Spleen (tissue), 11 donors: ENCODE data around the gene ZNF532. TPM values are rescaled to one million over a fixed set of nuclear protein-coding genes. Genes with fewer than 3 reads are reported as not detected.

Experiments used
- DNase-seq: peaks from one replicate; pipeline ENCODE4 v3.0.0-alpha.2; 2020
- H3K27ac ChIP-seq, 8 donors: fragments of 200-600 bp; sonication (generic) in 7 of 8; 1 replicate in 4 of 8; 2 replicates in 4 of 8; pipeline versions ENCODE4 v1.5.0 to v1.8.0; 2016 to 2021; ENCODE audit warnings: inconsistent platforms in 4 of 8, mild to moderate bottlenecking in 4 of 8, moderate library complexity in 1 of 8
- H3K27me3 ChIP-seq, 7 donors: fragments of 200-600 bp; sonication (generic) in 6 of 7; replicated peaks in 1 of 7; 1 replicate in 4 of 7; 2 replicates in 3 of 7; pipeline versions ENCODE4 v1.5.0 to v1.8.0; 2016 to 2021; ENCODE audit warnings: inconsistent platforms in 3 of 7, mild to moderate bottlenecking in 1 of 7
- H3K36me3 ChIP-seq, 6 donors: fragments of 200-600 bp; sonication (generic) in 5 of 6; 1 replicate in 4 of 6; 2 replicates in 2 of 6; pipeline versions ENCODE4 v1.5.0 to v1.8.0; 2016 to 2021; ENCODE audit warnings: inconsistent platforms in 2 of 6
- H3K4me1 ChIP-seq, 6 donors: fragments of 200-600 bp; sonication (generic) in 5 of 6; 1 replicate in 3 of 6; 2 replicates in 3 of 6; pipeline versions ENCODE4 v1.5.0 to v1.8.0; 2016 to 2021; ENCODE audit warnings: inconsistent platforms in 3 of 6
- H3K4me3 ChIP-seq, 8 donors: fragments of 200-600 bp; sonication (generic) in 7 of 8; 1 replicate in 4 of 8; 2 replicates in 4 of 8; pipeline versions ENCODE4 v1.5.0 to v1.8.0; 2016 to 2021; ENCODE audit warnings: inconsistent platforms in 4 of 8, mild to moderate bottlenecking in 4 of 8, moderate library complexity in 2 of 8
- H3K9me3 ChIP-seq, 8 donors: fragments of 200-600 bp; sonication (generic) in 7 of 8; 1 replicate in 4 of 8; 2 replicates in 4 of 8; pipeline versions ENCODE4 v1.5.0 to v1.8.0; 2016 to 2021; ENCODE audit warnings: inconsistent platforms in 4 of 8
- CTCF ChIP-seq, 11 experiments: fragments of 200-600 bp in 7 of 11; fragments of 450-650 bp in 4 of 11; sonication (generic) in 4 of 11; IDR thresholded peaks in 8 of 11; conservative IDR thresholded peaks in 3 of 11; 1 replicate in 7 of 11; 2 replicates in 4 of 11; pipeline versions ENCODE4 v1.4.0 to v1.8.0; 2016 to 2021; ENCODE audit warnings: antibody characterized with exemption in 11 of 11, inconsistent platforms in 4 of 11, mild to moderate bottlenecking in 1 of 11
- POLR2A ChIP-seq, 3 donors: fragments of 450-650 bp; IDR thresholded peaks; one replicate each; pipeline ENCODE4 v1.5.1; 2017; ENCODE audit warnings: antibody characterized with exemption in 3 of 3, mild to moderate bottlenecking in 1 of 3
- POLR2AphosphoS5 ChIP-seq, 3 donors: sonication (generic); formaldehyde crosslinking; IDR thresholded peaks; one replicate each; pipeline ENCODE4 v1.5.1; 2017; ENCODE audit warnings: antibody characterized with exemption in 3 of 3
- WGBS, 5 donors: extraction: QIAGEN DNeasy Blood & Tissue Kit in 3 of 5; methylation state at CpG; one replicate each; pipeline versions ENCODE4 v1.1.5 to v1.1.7; 2013 to 2018; 5-methylcytosine and 5-hydroxymethylcytosine counted together
- intact Hi-C: fragments of 100-400 bp; cut with DNase I; formaldehyde crosslinking; loops from one replicate; pipeline ENCODE4 v1.15.0; 2023; ENCODE audit warnings: low total_unique reads
- polyA plus RNA-seq, 3 donors: library from polyadenylated mRNA; stranded (reverse); fragments of 200-250 nt; gene quantifications; one replicate each; pipeline ENCODE4 v1.2.1, GENCODE V29; 2013
- total RNA-seq, 7 donors: library from RNA; depleted of rRNA in 3 of 7; stranded (reverse); fragments of >200 nt in 3 of 7; fragmentation: NEBNext Ultra II Directional in 4 of 7; extraction: Animal tissue kit (Norgen Biotek cat#: 25700) in 4 of 7; gene quantifications; one replicate each; pipeline versions ENCODE4 v1.1.0 to v1.2.1, GENCODE V29; 2016 to 2021
- donor health status: healthy with polysubstance abuse.
- donor health status: DM: no; HTN: no; CAD: no; lungs with moderate emphysema.
- donor health status: DM: no; HTN: no; CAD: no.
- donor health status: Bipolar disorder and iron deficiency.
- donor health status: healthy.
- donor health status: DM: no; HTN: no; CAD: no.
- donor health status: DM: yes; HTN: yes; CAD: no.

Gene ZNF532
- total and polyA plus RNA-seq, 10 donors = 5.2 to 64.8 (median 42.4) TPM

- no peaks in the 10 kb centered on the region for H3K27me3 ChIP-seq
- H3K4me3 ChIP-seq = no peak overlapping the region
- TF ChIP-seq POLR2AphosphoS5 (IDR thresholded peaks at IDR 0.05) (no peak), CTCF (IDR thresholded peaks at IDR 0.05 in 8 of 11, conservative IDR thresholded peaks at IDR 0.05 in 3 of 11) (no peak), POLR2A (IDR thresholded peaks at IDR 0.05) (no peak)
- H3K27ac ChIP-seq = peak overlapping the region in 1 of 8 donors; percentile 15
- peaks cover 6 to 34% (median 17%) of the 10 kb centered on the region in 6 donors for H3K4me1 ChIP-seq
- peaks cover 0 to 23% (median 0%) of the 10 kb centered on the region in 6 donors for H3K36me3 ChIP-seq
- WGBS, 5 donors = 78 to 92% (median 84%) methylated on average over 14 of the region's 14 CpGs
- intact Hi-C loops = no loop called here
- no peaks in the 10 kb centered on the region for H3K9me3 ChIP-seq
- DNase-seq = no peak
These were observed 96.5 kb downstream of the ZNF532 start for GRCh38 chr18:58960946-58961722.

GRCh38 chr18:58962336-58962735, 97.7 kb downstream of the ZNF532 start:
- Histone ChIP-seq H3K9me3 (no peaks in the 10 kb centered on the region), H3K4me3 (no peak overlapping the region), H3K36me3 (peaks cover 0 to 20% (median 0%) of the 10 kb centered on the region in 6 donors), H3K27me3 (no peaks in the 10 kb centered on the region), H3K27ac (no peak overlapping the region), H3K4me1 (peaks cover 11 to 46% (median 27%) of the 10 kb centered on the region in 6 donors)
- no peak for TF ChIP-seq POLR2AphosphoS5 (IDR thresholded peaks at IDR 0.05)
- TF ChIP-seq POLR2A (IDR thresholded peaks at IDR 0.05) = no peak
- intact Hi-C loops = no loop called here
- 92 to 95% (median 94%) methylated on average over 8 of the region's 8 CpGs for WGBS, 5 donors
- no peak for DNase-seq

- H3K27me3 ChIP-seq = no peaks in the 10 kb centered on the region
- H3K4me1 ChIP-seq = peaks cover 14 to 62% (median 38%) of the 10 kb centered on the region in 6 donors
- no peaks in the 10 kb centered on the region for H3K9me3 ChIP-seq
- no peak for TF ChIP-seq CTCF (IDR thresholded peaks at IDR 0.05 in 8 of 11, conservative IDR thresholded peaks at IDR 0.05 in 3 of 11)
- no peak for TF ChIP-seq POLR2AphosphoS5 (IDR thresholded peaks at IDR 0.05)
- no peak for TF ChIP-seq POLR2A (IDR thresholded peaks at IDR 0.05)
- no peak for DNase-seq
- peak overlapping the region in 1 of 8 donors; percentile 11 for H3K4me3 ChIP-seq
- H3K27ac ChIP-seq = peak overlapping the region; percentile 50 to 88 (median 84)
- WGBS, 5 donors = 54 to 67% (median 58%) methylated on average over 5 of the region's 5 CpGs
- peaks cover 0 to 18% (median 3%) of the 10 kb centered on the region in 6 donors for H3K36me3 ChIP-seq
- intact Hi-C loops = no loop called here
These were observed 100.8 kb downstream of the ZNF532 start for GRCh38 chr18:58965291-58966004.

GRCh38 chr18:58966005-58966677, 101.5 kb downstream of the ZNF532 start:
- Histone ChIP-seq H3K4me1 (peaks cover 14 to 62% (median 40%) of the 10 kb centered on the region in 6 donors), H3K4me3 (no peak overlapping the region), H3K27ac (peak overlapping the region; percentile 68 to 88 (median 84)), H3K36me3 (peaks cover 0 to 18% (median 3%) of the 10 kb centered on the region in 6 donors), H3K9me3 (no peaks in the 10 kb centered on the region), H3K27me3 (no peaks in the 10 kb centered on the region)
- no peak for TF ChIP-seq CTCF (IDR thresholded peaks at IDR 0.05 in 8 of 11, conservative IDR thresholded peaks at IDR 0.05 in 3 of 11)
- no peak for TF ChIP-seq POLR2AphosphoS5 (IDR thresholded peaks at IDR 0.05)
- TF ChIP-seq POLR2A (IDR thresholded peaks at IDR 0.05) = no peak
- 43 to 52% (median 48%) methylated on average over 3 of the region's 3 CpGs for WGBS, 5 donors
- DNase-seq = no peak
- intact Hi-C loops = no loop called here
